ENCODE data around the gene CNTN5.

CNTN5 gene

DNA sequence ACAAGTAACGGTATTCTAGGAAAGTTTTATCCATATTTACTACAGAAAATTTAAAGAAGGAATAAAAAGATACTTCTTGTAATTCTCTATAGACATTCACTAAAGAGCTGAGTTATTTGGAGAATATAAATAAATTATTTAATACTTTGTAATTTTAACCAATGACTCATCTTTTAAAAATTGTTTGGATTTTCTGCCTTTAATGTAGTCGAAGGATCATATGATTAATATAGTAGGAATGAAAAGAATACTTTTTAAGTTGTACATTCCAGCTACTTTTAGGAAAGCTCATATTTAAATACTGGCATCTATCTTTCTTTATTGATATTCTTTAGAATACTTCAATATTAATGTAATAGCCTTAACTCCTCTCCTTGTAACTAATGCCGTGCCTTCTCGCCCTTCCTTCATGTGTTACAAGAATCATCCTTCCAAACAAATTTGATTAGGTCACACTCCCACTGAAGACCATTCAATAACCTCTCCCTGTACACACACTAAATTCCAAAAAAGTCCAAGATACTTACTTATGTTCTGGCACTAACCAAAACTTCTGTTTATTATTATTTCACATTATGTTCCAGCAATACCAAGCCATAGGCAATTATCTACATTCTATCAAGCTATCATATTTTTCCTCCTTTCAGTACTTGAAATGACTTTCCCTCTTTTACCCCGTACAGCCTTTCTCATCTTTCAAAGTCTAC, 501.9 kb downstream of the CNTN5 start:
- peak; percentile 36 for DNase-seq

GRCh38 chr11:99531468-99531867, 510.7 kb downstream of the CNTN5 start:
- no peak for DNase-seq

DNA sequence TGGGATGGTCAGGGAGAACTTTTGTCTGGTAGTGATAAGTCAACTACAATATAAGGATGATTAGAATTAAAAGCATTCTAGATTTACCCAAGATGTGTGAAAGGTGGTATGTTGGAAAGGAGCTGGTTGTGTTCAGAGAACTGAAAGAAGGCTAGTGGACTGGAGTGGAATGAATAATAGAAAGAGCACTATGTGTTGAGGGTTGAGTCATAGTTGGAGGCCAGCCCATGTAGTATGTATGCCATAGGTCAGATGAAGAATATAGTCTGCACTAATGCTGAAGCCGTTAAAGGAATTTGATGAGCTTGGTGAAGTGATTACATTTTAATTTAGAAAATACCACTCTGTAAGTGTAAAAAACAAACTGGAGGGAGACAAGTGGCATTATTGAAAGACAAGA, 514.1 kb downstream of the CNTN5 start:
- peak; percentile 25 for DNase-seq

DNA sequence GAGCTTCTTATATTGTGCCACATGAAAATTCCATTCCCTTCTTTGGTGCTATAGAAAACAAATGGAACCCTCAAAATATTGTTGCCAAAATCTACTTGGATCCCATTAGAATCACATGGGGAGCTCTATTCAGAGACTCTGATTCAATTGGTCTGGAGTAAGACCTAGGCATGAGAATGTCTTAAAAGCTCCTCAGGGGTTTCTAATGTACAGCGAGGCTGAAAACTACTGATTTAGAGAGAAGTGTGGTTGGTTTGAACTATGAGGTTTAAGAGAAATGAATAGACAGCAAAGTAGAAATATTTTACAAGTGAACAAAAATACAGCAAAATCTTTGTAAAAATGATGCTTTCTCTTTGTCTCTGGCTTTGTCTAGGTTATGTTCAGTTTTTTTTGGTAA, 514.7 kb downstream of the CNTN5 start:
- DNase-seq = no peak

DNA sequence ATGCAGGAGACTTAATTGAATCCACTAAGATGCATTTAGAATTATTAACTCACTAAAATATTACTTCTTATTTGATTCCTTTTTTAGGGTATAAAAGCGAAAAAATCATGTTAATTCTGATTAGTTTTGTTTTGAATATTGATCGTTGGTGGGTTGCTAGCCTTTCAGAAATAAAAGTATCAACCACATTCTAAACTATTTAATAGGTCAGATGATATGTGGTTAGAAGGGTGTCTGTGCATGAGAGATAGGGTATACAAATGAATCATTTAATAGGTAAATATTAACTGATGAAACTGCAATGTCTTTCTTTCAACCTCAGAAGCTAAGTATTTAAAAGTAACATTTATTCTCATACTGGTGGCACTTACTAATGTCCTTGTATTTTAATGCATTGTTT, 515.1 kb downstream of the CNTN5 start:
- DNase-seq = no peak

- DNase-seq = no peak
These were observed 516.9 kb downstream of the CNTN5 start for GRCh38 chr11:99537681-99538080.

DNA sequence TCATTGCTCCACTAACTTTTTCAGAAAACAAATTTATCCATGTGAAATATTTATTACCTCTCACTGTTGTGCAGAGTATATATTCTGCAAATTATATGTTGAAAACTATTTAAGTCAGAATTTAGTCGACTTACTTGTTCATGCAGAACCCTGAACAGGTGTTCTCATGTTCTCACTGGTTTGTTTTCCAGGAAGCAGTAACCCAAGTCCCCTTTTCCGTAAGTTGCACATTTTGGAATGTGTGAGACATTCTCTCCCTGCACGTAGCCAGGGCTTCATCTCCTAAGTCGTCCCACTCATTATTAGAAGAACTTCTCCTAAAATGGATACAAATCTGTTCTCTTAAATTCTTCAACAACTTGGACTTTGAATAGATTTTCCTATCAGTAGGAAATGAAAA, 524.9 kb downstream of the CNTN5 start:
- DNase-seq = no peak

DNA sequence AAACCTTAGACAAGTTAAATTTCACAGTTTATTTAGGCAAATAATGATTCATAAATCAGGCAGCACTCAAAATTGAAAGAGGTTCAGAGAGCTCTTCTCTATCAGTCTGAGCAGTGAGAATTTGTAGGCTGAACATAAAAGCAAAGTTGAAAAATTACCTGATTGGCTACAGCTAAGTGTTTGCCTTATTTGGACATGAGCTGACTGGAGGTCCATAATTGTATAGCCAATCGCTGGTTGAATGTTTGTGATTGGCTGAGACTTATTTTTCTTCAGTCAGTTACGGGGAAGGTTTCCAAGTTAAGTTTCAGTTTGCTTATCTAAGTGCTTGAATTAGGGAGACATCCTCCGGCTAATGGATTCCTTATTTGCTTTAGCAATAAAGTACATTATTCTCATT, 527.5 kb downstream of the CNTN5 start:
- DNase-seq = no peak

DNA sequence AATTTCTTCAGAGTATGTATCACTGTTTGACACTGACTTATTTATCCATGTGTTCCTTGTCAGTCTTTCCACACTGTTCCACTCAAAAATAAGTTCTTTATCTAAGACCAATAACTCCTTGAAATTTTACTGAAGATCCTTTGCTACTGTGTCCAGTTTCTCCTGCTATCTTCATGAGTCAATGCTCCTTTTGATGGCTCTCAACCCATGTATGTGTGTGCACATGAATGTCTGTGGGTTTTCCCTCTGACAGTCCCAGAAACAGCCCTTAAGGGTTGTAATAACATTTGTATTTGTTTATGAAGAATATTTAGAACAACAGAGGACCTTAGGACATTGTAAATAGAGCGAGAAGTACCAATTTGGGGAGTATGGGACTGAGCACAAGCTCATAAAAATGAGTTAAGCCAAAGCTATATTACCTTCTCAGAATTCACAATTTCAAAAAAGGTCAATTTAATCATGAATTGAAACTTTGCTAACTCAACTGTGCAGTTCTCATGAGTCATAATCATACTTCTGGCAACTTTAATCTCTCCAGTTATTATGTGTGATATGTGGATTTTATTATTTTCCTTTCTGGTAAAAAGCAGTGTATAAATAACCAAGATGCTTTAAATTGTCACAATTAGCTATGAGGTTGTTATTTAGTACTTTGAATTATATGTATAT, 533.6 kb downstream of the CNTN5 start:
- no peak for DNase-seq

DNA sequence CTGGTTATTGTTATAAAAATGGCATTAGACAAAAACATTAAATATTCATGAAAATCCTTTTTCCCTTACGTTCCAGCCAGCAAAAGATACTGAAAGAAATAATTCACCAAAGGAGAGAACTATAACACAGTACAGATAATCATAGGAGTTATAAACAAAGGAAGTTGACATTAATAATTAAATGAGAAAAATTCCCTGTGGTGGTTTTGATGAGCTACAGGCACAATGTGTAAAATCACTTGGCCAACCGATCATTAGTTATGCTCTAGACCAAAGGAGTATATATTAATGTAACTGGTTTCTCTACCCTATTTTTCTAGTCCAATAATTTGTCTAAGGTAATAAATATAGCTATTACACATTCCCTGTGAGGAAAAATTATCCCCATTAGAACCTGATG, 534.7 kb downstream of the CNTN5 start:
- DNase-seq = no peak

GRCh38 chr11:99565333-99565732, 544.6 kb downstream of the CNTN5 start:
- DNase-seq = no peak

DNA sequence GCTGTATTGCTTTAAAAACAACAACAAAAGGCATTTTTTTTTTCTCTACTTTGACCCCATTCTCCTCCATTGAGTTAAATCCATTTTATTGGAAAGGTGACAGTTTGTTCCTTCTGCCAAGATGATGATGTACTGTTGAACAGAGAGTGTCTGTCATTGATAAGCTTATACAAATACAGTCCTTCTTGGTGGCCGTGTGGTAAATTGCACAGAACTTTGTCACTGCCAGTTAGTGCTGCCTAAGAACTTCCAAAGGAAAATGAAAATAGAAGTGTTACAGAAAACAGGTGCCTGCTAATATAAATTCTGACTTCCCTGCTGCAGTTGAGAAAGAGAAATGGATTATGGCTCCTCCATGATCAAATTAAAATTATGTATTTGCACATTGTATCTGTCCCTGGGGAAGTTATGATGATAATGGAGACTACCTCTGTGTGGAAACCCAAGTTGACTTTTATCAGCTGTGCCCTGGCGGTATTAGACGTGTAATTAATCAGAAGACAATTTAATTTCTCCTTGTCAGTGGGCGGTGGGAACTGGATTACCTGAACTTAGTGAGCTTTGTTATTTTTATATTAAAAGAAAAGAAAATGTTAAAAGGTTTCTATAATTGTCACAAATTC, 546.7 kb downstream of the CNTN5 start:
- DNase-seq = no peak

DNA sequence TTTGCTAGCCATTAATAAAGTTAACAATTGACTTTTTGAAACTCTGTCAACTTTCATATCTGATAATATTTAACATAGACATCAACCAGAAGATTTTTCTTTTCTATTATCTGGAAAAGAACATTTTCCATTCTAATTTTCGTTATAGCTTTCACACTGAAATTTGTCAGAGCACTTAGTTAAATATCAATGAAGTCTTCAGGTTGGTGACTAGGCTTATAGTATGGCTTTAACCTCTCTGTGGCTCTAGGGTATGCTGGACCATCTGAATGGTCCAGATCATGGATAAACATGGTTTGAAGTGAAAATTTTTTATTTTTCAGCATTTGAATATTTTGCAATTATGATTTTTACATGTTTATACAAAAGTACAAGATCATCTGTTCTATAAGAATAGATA, 548.1 kb downstream of the CNTN5 start:
- no peak for DNase-seq

DNA sequence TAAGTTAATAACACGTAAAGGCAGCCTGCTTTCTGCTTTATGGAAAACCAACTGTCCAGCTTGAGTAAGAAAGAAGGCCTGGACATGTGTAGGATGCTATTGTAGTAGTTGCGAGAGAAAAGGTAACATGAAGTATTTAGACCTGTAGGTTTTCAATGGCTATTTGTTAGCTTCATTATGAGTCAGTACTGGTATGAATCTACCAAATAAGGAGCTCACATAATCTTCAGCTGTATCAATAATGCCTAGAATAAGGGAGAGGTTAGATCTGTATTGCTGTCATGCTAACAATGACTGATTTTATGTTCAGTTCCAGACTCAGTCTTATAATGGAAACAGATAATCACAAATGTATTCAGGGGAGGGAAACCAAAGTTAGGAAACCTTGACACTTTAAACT, 550.3 kb downstream of the CNTN5 start:
- no peak for DNase-seq

GRCh38 chr11:99584830-99585229, 564.1 kb downstream of the CNTN5 start:
- no peak for DNase-seq

DNA sequence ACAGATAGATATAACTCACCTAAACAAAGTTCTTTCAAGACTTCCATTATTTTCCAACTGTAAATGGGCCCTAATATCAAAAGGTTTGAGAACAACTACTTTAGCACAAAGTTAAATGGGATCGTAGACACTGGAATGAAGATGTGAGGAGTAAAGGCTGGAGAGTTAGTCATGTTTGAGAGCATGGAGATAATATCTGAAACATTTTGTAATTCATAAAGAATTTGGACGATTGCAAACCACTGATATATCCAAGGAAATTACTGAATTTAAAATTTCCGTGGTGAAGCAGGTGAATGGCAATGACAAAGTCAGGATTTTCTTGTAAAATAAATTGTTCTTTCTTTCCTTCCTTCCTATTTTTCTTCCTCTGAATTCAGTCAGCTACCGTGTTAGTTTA, 564.9 kb downstream of the CNTN5 start:
- DNase-seq = no peak

DNA sequence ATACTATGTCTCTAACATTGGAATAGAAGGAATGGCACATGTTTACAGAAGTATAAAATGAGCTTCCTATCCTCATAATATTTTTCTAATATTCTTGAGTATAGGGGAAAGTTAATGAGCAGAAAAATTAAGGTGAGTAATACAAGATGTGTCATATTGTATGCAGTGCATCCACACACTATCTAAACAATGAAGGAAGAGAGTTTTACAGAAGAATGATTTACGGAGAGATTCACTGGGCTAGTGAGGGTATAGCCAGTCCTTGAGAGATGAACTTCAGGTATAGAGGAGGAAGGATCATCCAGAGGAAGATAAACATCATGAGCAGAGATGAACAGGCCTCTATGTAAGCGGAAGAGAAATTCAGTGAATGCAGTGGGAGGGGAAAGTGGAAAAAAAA, 569.0 kb downstream of the CNTN5 start:
- no peak for DNase-seq

DNA sequence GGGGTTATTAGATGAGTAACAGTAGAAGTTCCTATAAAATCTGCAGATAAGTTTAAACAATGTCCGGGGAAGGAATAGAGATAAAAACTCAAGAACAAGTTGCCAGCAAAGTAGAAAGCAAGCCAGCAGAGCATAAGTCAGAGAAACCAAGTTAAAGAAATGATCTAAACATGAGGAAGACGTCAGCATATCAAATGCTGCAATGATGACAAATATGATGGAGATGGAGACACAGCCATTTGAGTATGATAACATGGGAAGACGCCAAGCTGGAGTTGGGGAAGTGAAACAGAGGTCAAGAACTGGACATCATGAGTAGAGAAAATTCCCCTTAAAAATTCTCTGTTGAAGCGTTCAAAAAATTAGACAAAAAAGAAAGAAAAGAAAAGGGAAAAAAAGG, 571.5 kb downstream of the CNTN5 start:
- DNase-seq = no peak

GRCh38 chr11:99593197-99593596, 572.4 kb downstream of the CNTN5 start:
- DNase-seq = no peak

DNA sequence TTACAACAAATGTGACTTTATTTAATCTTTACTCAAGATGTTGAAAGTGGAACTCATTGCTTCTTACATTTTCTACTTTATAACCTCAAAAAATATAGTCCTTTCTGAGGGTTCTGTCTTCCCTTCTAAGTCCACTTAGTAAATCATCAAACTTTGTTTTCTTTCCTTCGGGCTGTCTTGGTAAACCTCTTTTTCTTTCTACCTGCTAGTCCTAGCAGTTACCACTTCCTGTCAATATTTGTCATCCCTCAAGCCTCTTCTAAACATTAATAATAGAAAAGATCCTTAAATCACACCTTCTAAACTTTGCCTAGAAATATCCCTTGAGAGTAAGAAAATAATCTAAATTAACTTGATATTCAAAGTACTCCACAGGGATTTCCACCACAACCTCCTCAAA, 580.4 kb downstream of the CNTN5 start:
- DNase-seq = no peak

DNA sequence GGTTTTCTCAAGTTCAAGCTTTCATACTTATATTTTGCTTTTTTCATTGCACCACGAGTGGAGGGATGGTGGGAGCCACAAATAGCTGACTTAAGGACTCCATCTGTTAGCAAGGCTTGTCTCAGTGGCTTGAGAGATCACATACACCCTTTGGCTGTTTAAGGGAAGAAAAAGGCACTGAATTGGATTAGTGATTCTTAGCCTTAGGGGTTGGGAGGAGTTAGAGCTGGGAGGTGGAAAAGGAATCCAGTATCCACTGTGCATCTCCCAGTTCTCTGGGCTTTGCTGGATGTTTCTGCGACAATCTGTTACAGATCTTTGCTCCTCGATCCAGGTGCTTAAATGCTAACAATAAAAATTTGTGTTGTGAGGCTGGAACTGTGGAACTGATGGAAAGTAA, 593.6 kb downstream of the CNTN5 start:
- DNase-seq = no peak

GRCh38 chr11:99630629-99631028, 609.9 kb downstream of the CNTN5 start:
- no peak for DNase-seq

DNA sequence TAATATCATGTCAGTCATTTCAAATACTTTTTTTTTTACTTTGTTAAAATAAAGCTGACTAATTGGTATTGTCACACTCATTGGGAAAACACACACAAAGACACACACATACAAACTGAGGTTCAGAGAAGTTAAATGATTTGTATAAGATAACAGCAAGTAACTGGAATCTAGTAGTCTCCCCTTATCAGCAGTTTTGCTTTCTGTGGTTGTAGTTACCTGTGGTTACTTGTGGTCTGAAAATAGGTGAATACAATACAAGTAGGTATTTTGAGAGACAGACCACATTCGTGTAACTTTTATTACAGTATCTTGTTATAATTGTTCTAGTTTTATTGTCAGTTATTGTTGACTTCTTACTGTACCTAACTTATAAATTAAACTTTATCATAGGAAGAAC, 610.9 kb downstream of the CNTN5 start:
- no peak for DNase-seq

- no peak for DNase-seq
These were observed 612.2 kb downstream of the CNTN5 start for GRCh38 chr11:99632969-99633368.

Measured in fibroblast of skin of abdomen (primary cell).